GM20000 (cell line): ENCODE data around the gene MORC3.

Experiments
- DNase-seq: peaks from one replicate; pipeline ENCODE4 v3.0.0; 2012; ENCODE audit warnings: low spot score
- CTCF ChIP-seq: IDR thresholded peaks from 2 replicates; pipeline ENCODE4 v1.5.1; 2012; ENCODE audit warnings: mild to moderate bottlenecking, control low read depth; ENCODE audit errors: extremely low read depth, missing control alignments

MORC3 gene

GRCh38 chr21:36354918-36355680 is 35.1 kb downstream of the MORC3 start:
- no peak for TF ChIP-seq CTCF
- no peak for DNase-seq

- no peak for TF ChIP-seq CTCF
- DNase-seq, result no peak
Observed at GRCh38 chr21:36355868-36356267, 35.9 kb downstream of the MORC3 start.

- TF ChIP-seq CTCF, result no peak
- no peak for DNase-seq
Observed at GRCh38 chr21:36359185-36359584, 39.2 kb downstream of the MORC3 start.

- TF ChIP-seq CTCF, result no peak
- DNase-seq, result peak; percentile 31
Observed at GRCh38 chr21:36369064-36369685, 49.2 kb downstream of the MORC3 start.

GRCh38 chr21:36375994-36376393 is 56.0 kb downstream of the MORC3 start:
- no peak for TF ChIP-seq CTCF
- no peak for DNase-seq

GRCh38 chr21:36377391-36377842 is 57.4 kb downstream of the MORC3 start:
- no peak for TF ChIP-seq CTCF
- DNase-seq, result no peak

- TF ChIP-seq CTCF, result no peak
- no peak for DNase-seq
Observed at GRCh38 chr21:36379251-36379650, 59.3 kb downstream of the MORC3 start.
